ENCODE results near the gene COIL. TPM values are rescaled to one million over a fixed set of nuclear protein-coding genes. Genes with fewer than 3 reads are reported as not detected.

COIL gene
- total and polyA plus RNA-seq, 4 donors = 7.4 to 12.0 (median 9.9) TPM

- WGBS, 2 donors = 90 to 94% methylated on average over 2 of the region's 2 CpGs
- Histone ChIP-seq H3K9me3 (ENCODE audit: control insufficient read depth, low read length) (no peaks in the 10 kb centered on the region), H3K4me1 (ENCODE audit: control insufficient read depth in 1 of 2, insufficient read depth in 2 of 2, low read length in 2 of 2) (no peaks in the 10 kb centered on the region), H3K27me3 (ENCODE audit: control insufficient read depth in 1 of 2, insufficient read depth in 2 of 2, low read length in 1 of 2) (no peaks in the 10 kb centered on the region), H3K4me3 (ENCODE audit: low read length in 2 of 2) (no peak overlapping the region), H3K27ac (ENCODE audit: low read depth in 1 of 2, low read length in 2 of 2) (no peak overlapping the region), H3K36me3 (ENCODE audit: control insufficient read depth in 1 of 2, insufficient read depth in 2 of 2, low read length in 1 of 2) (no peaks in the 10 kb centered on the region)
- intact Hi-C loops (cut with DNase I) = no loop called here
- DNase-seq (no peak), ATAC-seq (ENCODE audit: low FRiP score) (no peak)
Observed at GRCh38 chr17:56925088-56925487, 35.8 kb downstream of the COIL start.

- ATAC-seq (ENCODE audit: low FRiP score) = no peak
- Histone ChIP-seq H3K27ac (ENCODE audit: low read depth in 1 of 2, low read length in 2 of 2) (no peak overlapping the region), H3K27me3 (ENCODE audit: control insufficient read depth in 1 of 2, insufficient read depth in 2 of 2, low read length in 1 of 2) (no peaks in the 10 kb centered on the region), H3K4me3 (ENCODE audit: low read length in 2 of 2) (no peak overlapping the region), H3K36me3 (ENCODE audit: control insufficient read depth in 1 of 2, insufficient read depth in 2 of 2, low read length in 1 of 2) (no peaks in the 10 kb centered on the region), H3K9me3 (ENCODE audit: control insufficient read depth, low read length) (no peaks in the 10 kb centered on the region), H3K4me1 (ENCODE audit: control insufficient read depth in 1 of 2, insufficient read depth in 2 of 2, low read length in 2 of 2) (no peaks in the 10 kb centered on the region)
- no peak for DNase-seq
- intact Hi-C loops (cut with DNase I) = no loop called here
- WGBS, 2 donors = 71 to 91% methylated on average over 1 of the region's 1 CpG
Observed at GRCh38 chr17:56919717-56920116, 41.1 kb downstream of the COIL start.

- H3K27ac ChIP-seq (ENCODE audit: low read depth in 1 of 2, low read length in 2 of 2) = no peak overlapping the region
- intact Hi-C loops (cut with DNase I) = no loop called here
- DNase-seq (no peak), ATAC-seq (ENCODE audit: low FRiP score) (no peak)
- no peaks in the 10 kb centered on the region for H3K27me3 ChIP-seq (ENCODE audit: control insufficient read depth in 1 of 2, insufficient read depth in 2 of 2, low read length in 1 of 2)
- H3K4me1 ChIP-seq (ENCODE audit: control insufficient read depth in 1 of 2, insufficient read depth in 2 of 2, low read length in 2 of 2) = no peaks in the 10 kb centered on the region
- no peaks in the 10 kb centered on the region for H3K9me3 ChIP-seq (ENCODE audit: control insufficient read depth, low read length)
- H3K36me3 ChIP-seq (ENCODE audit: control insufficient read depth in 1 of 2, insufficient read depth in 2 of 2, low read length in 1 of 2) = no peaks in the 10 kb centered on the region
- no peak overlapping the region for H3K4me3 ChIP-seq (ENCODE audit: low read length in 2 of 2)
- 89 to 95% methylated on average over 3 of the region's 3 CpGs for WGBS, 2 donors
Observed at GRCh38 chr17:56918916-56919315, 41.9 kb downstream of the COIL start.

- no peaks in the 10 kb centered on the region for H3K4me1 ChIP-seq (ENCODE audit: control insufficient read depth in 1 of 2, insufficient read depth in 2 of 2, low read length in 2 of 2)
- H3K27me3 ChIP-seq (ENCODE audit: control insufficient read depth in 1 of 2, insufficient read depth in 2 of 2, low read length in 1 of 2) = no peaks in the 10 kb centered on the region
- H3K9me3 ChIP-seq (ENCODE audit: control insufficient read depth, low read length) = no peaks in the 10 kb centered on the region
- H3K36me3 ChIP-seq (ENCODE audit: control insufficient read depth in 1 of 2, insufficient read depth in 2 of 2, low read length in 1 of 2) = no peaks in the 10 kb centered on the region
- WGBS, 2 donors = 80% methylated on average over 4 of the region's 4 CpGs
- H3K27ac ChIP-seq (ENCODE audit: low read depth in 1 of 2, low read length in 2 of 2) = no peak overlapping the region
- intact Hi-C loops (cut with DNase I) = no loop called here
- H3K4me3 ChIP-seq (ENCODE audit: low read length in 2 of 2) = no peak overlapping the region
- no peak for ATAC-seq (ENCODE audit: low FRiP score)
- no peak for DNase-seq
Observed at GRCh38 chr17:56917559-56918296, 43.1 kb downstream of the COIL start.

GRCh38 chr17:56914581-56915273, 46.1 kb downstream of the COIL start:
- ATAC-seq (ENCODE audit: low FRiP score) (no peak), DNase-seq (no peak)
- no peaks in the 10 kb centered on the region for H3K27me3 ChIP-seq (ENCODE audit: control insufficient read depth in 1 of 2, insufficient read depth in 2 of 2, low read length in 1 of 2)
- intact Hi-C loops (cut with DNase I) = loop anchor here (5.0 kb wide), 2 partner anchors 48 to 82 kb away; partner anchors contain the start of genes C17orf67 (in 2 of the 2), DGKE (in 2 of the 2) and COIL (in 1 of the 2)
- H3K4me1 ChIP-seq (ENCODE audit: control insufficient read depth in 1 of 2, insufficient read depth in 2 of 2, low read length in 2 of 2) = no peaks in the 10 kb centered on the region
- 6 to 7% methylated on average over 14 of the region's 14 CpGs for WGBS, 2 donors
- peak overlapping the region in 1 of 2 donors; percentile 46 for H3K27ac ChIP-seq (ENCODE audit: low read depth in 1 of 2, low read length in 2 of 2)
- H3K4me3 ChIP-seq (ENCODE audit: low read length in 2 of 2) = peak overlapping the region; percentile 63 to 80
- no peaks in the 10 kb centered on the region for H3K36me3 ChIP-seq (ENCODE audit: control insufficient read depth in 1 of 2, insufficient read depth in 2 of 2, low read length in 1 of 2)
- no peaks in the 10 kb centered on the region for H3K9me3 ChIP-seq (ENCODE audit: control insufficient read depth, low read length)

- Histone ChIP-seq H3K27me3 (ENCODE audit: control insufficient read depth in 1 of 2, insufficient read depth in 2 of 2, low read length in 1 of 2) (no peaks in the 10 kb centered on the region), H3K9me3 (ENCODE audit: control insufficient read depth, low read length) (no peaks in the 10 kb centered on the region), H3K4me1 (ENCODE audit: control insufficient read depth in 1 of 2, insufficient read depth in 2 of 2, low read length in 2 of 2) (no peaks in the 10 kb centered on the region), H3K4me3 (ENCODE audit: low read length in 2 of 2) (peak within 1 kb of the TSS; percentile 63 to 80), H3K27ac (ENCODE audit: low read depth in 1 of 2, low read length in 2 of 2) (peak within 1 kb of the TSS in 1 of 2 donors; percentile 46), H3K36me3 (ENCODE audit: control insufficient read depth in 1 of 2, insufficient read depth in 2 of 2, low read length in 1 of 2) (no peaks in the 10 kb centered on the region)
- DNase-seq (peak; percentile 95 to 98), ATAC-seq (ENCODE audit: low FRiP score) (peak; percentile 95)
- 0% methylated on average over 57 to 58 of the region's 58 CpGs for WGBS, 2 donors
- intact Hi-C loops (cut with DNase I) = loop anchor here (5.0 kb wide), 2 partner anchors 48 to 82 kb away; partner anchors contain the start of genes C17orf67 (in 2 of the 2), DGKE (in 2 of the 2) and COIL (in 1 of the 2)
Observed at GRCh38 chr17:56913867-56914580, 46.8 kb downstream of the COIL start, which contains the start of gene TRIM25. TRIM25 (minus strand) TSS chr17:56914049; CDS start chr17:56913988, 61 bp downstream.

GRCh38 chr17:56913353-56913866, 47.4 kb downstream of the COIL start:
- Histone ChIP-seq H3K27ac (ENCODE audit: low read depth in 1 of 2, low read length in 2 of 2) (peak overlapping the region in 1 of 2 donors; percentile 29), H3K4me3 (ENCODE audit: low read length in 2 of 2) (peak overlapping the region; percentile 63 to 80), H3K9me3 (ENCODE audit: control insufficient read depth, low read length) (no peaks in the 10 kb centered on the region), H3K4me1 (ENCODE audit: control insufficient read depth in 1 of 2, insufficient read depth in 2 of 2, low read length in 2 of 2) (no peaks in the 10 kb centered on the region), H3K36me3 (ENCODE audit: control insufficient read depth in 1 of 2, insufficient read depth in 2 of 2, low read length in 1 of 2) (peaks cover 0 to under 1% of the 10 kb centered on the region in 2 donors), H3K27me3 (ENCODE audit: control insufficient read depth in 1 of 2, insufficient read depth in 2 of 2, low read length in 1 of 2) (no peaks in the 10 kb centered on the region)
- intact Hi-C loops (cut with DNase I) = loop anchor here (5.0 kb wide), 2 partner anchors 49 to 81 kb away; partner anchors contain the start of genes C17orf67 (in 2 of the 2), DGKE (in 2 of the 2) and COIL (in 1 of the 2)
- 1% methylated on average over 38 to 44 of the region's 44 CpGs for WGBS, 2 donors
- DNase-seq = peak in 1 of 2 donors; percentile 56
- ATAC-seq (ENCODE audit: low FRiP score) = peak; percentile 50

GRCh38 chr17:56913000-56913311, 47.9 kb downstream of the COIL start:
- no peak for ATAC-seq (ENCODE audit: low FRiP score)
- Histone ChIP-seq H3K4me1 (ENCODE audit: control insufficient read depth in 1 of 2, insufficient read depth in 2 of 2, low read length in 2 of 2) (no peaks in the 10 kb centered on the region), H3K9me3 (ENCODE audit: control insufficient read depth, low read length) (no peaks in the 10 kb centered on the region), H3K4me3 (ENCODE audit: low read length in 2 of 2) (peak overlapping the region; percentile 63 to 80), H3K36me3 (ENCODE audit: control insufficient read depth in 1 of 2, insufficient read depth in 2 of 2, low read length in 1 of 2) (peaks cover 0 to 3% of the 10 kb centered on the region in 2 donors), H3K27ac (ENCODE audit: low read depth in 1 of 2, low read length in 2 of 2) (no peak overlapping the region), H3K27me3 (ENCODE audit: control insufficient read depth in 1 of 2, insufficient read depth in 2 of 2, low read length in 1 of 2) (no peaks in the 10 kb centered on the region)
- 50 to 53% methylated on average over 7 of the region's 7 CpGs for WGBS, 2 donors
- DNase-seq = no peak
- intact Hi-C loops (cut with DNase I) = loop anchor here (5.0 kb wide), 2 partner anchors 49 to 81 kb away; partner anchors contain the start of genes C17orf67 (in 2 of the 2), DGKE (in 2 of the 2) and COIL (in 1 of the 2)

All from aorta (tissue), 5 donors.